Vagina (tissue), 2 donors: ENCODE results near the gene CARD10. TPM values are rescaled to one million over a fixed set of nuclear protein-coding genes. Genes with fewer than 3 reads are reported as not detected.

Experiments used
- DNase-seq, 2 donors: peaks; one replicate each; pipeline ENCODE4 v3.0.0-alpha.2; 2017; ENCODE audit errors: extremely low spot score in 2 of 2
- H3K27ac ChIP-seq: fragments of 200-600 bp; sonication (generic); one replicate; pipeline ENCODE4 v1.5.1; 2019
- H3K27me3 ChIP-seq: fragments of 200-600 bp; sonication (generic); one replicate; pipeline ENCODE4 v1.5.1; 2019
- H3K36me3 ChIP-seq, 2 donors: fragments of 200-600 bp; sonication (generic); one replicate each; pipeline ENCODE4 v1.5.1; 2017 to 2019
- H3K4me1 ChIP-seq: fragments of 200-600 bp; sonication (generic); one replicate; pipeline ENCODE4 v1.5.1; 2019
- H3K4me3 ChIP-seq, 2 donors: fragments of 200-600 bp; sonication (generic); 1 replicate in 1 of 2; 2 replicates in 1 of 2; pipeline ENCODE4 v1.5.1; 2016 to 2019
- H3K9me3 ChIP-seq: fragments of 200-600 bp; sonication (generic); one replicate; pipeline ENCODE4 v1.5.1; 2019
- POLR2A ChIP-seq, 2 donors: fragments of 450-650 bp; IDR thresholded peaks; one replicate each; pipeline ENCODE4 v1.6.1; 2017; ENCODE audit warnings: antibody characterized with exemption in 2 of 2, mild to moderate bottlenecking in 2 of 2, moderate library complexity in 2 of 2
- POLR2AphosphoS5 ChIP-seq, 2 donors: sonication (generic); formaldehyde crosslinking; IDR thresholded peaks; one replicate each; pipeline ENCODE4 v1.9.0; 2017; ENCODE audit warnings: antibody characterized with exemption in 2 of 2, mild to moderate bottlenecking in 2 of 2, low read depth in 1 of 2; ENCODE audit not compliant: insufficient read depth in 1 of 2
- intact Hi-C: fragments of 100-400 bp; cut with DNase I; formaldehyde crosslinking; loops from one replicate; pipeline ENCODE4 v1.15.1; 2023
- total RNA-seq: library from RNA; depleted of rRNA; stranded (reverse); fragments of >200 nt; gene quantifications from one replicate; pipeline ENCODE4 v1.2.3, GENCODE V29; 2016
- TF ChIP-seq, protein P1 (sequence below), 3 experiments: fragments of 450-650 bp in 2 of 3; fragments of 200-600 bp in 1 of 3; sonication (generic) in 1 of 3; IDR thresholded peaks; one replicate each; pipeline ENCODE4 v1.5.1; 2017 to 2019; ENCODE audit warnings: antibody characterized with exemption in 3 of 3, mild to moderate bottlenecking in 2 of 3, moderate library complexity in 2 of 3

Gene CARD10
- total RNA-seq, 1 donor from 2014 or later: 11.0 TPM

DNA sequence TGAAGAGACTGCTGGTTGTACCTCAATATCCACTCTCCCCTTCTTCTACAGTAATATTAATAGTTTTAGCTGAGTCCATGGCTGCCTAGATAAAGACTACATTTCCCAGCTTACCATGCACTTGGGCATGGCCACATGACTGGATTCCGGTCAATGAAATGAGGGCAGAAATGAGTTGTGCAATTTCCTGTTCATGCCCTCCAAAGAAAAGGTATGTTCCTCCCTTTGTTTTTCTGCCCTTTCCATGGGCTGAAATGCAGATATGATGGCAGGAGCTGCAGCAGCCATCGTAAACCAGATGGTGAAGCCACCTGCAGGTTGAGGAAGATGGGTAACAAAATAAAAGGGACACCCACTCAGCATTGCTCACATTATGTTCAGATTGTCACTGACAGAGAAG is 76.7 kb downstream of the CARD10 start:
- Histone ChIP-seq H3K36me3 (no peaks in the 10 kb centered on the region), H3K27me3 (no peaks in the 10 kb centered on the region), H3K4me3 (no peak overlapping the region), H3K9me3 (no peaks in the 10 kb centered on the region), H3K4me1 (no peaks in the 10 kb centered on the region), H3K27ac (no peak overlapping the region)
- intact Hi-C loops: no loop called here
- no peak for DNase-seq
- TF ChIP-seq POLR2AphosphoS5 (IDR thresholded peaks at IDR 0.05; ENCODE audit: insufficient read depth in 1 of 2, low read depth in 1 of 2) (no peak), POLR2A (IDR thresholded peaks at IDR 0.05) (no peak)
- TF ChIP-seq, protein P1, sequence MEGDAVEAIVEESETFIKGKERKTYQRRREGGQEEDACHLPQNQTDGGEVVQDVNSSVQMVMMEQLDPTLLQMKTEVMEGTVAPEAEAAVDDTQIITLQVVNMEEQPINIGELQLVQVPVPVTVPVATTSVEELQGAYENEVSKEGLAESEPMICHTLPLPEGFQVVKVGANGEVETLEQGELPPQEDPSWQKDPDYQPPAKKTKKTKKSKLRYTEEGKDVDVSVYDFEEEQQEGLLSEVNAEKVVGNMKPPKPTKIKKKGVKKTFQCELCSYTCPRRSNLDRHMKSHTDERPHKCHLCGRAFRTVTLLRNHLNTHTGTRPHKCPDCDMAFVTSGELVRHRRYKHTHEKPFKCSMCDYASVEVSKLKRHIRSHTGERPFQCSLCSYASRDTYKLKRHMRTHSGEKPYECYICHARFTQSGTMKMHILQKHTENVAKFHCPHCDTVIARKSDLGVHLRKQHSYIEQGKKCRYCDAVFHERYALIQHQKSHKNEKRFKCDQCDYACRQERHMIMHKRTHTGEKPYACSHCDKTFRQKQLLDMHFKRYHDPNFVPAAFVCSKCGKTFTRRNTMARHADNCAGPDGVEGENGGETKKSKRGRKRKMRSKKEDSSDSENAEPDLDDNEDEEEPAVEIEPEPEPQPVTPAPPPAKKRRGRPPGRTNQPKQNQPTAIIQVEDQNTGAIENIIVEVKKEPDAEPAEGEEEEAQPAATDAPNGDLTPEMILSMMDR (IDR thresholded peaks at IDR 0.05): no peak

DNA sequence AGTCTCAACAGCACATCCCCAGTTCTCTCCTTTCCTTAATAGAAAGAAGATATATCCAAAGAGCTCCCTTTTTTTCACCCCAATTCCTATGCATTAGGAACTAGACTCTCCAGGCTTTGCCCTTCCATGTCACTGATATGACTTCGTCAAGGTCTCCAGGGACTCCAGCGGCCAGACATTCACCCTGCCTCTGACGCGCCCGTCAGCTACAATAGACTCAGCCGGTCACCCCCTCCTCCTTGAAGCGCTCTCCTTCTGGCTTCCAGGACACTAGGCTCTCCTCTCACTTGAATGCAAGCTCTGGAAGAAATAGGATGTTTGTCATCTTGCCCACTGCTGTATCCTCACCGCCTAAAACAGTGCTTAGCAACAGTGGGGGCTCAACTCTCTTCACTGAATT is 77.1 kb downstream of the CARD10 start:
- Histone ChIP-seq H3K27me3 (no peaks in the 10 kb centered on the region), H3K4me1 (no peaks in the 10 kb centered on the region), H3K9me3 (no peaks in the 10 kb centered on the region), H3K36me3 (no peaks in the 10 kb centered on the region), H3K27ac (no peak overlapping the region), H3K4me3 (no peak overlapping the region)
- intact Hi-C loops: no loop called here
- no peak for DNase-seq
- TF ChIP-seq, protein P1 (IDR thresholded peaks at IDR 0.05): no peak
- TF ChIP-seq POLR2A (IDR thresholded peaks at IDR 0.05): no peak
- TF ChIP-seq POLR2AphosphoS5 (IDR thresholded peaks at IDR 0.05; ENCODE audit: insufficient read depth in 1 of 2, low read depth in 1 of 2): no peak

DNA sequence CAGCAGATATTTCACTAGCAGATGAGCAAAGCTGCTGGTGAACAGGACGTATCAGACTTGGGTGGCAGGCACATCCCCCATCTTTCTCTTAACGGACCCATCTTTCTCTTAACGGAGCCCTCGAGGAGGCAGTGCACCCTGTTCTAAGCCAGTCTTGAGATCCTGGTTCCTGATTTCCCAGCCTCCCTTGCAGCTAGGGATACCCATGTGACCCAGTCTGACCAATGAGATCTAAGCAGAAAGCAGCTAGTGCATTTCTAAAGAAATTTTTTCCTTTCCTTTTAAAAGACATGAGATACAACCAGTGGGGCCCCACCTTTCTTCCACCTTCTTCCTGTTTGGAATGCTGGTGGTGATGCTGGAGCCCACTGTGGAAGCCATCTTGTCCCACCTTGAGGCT is 78.3 kb downstream of the CARD10 start:
- Histone ChIP-seq H3K27ac (no peak overlapping the region), H3K27me3 (no peaks in the 10 kb centered on the region), H3K36me3 (no peaks in the 10 kb centered on the region), H3K4me1 (no peaks in the 10 kb centered on the region), H3K4me3 (no peak overlapping the region), H3K9me3 (no peaks in the 10 kb centered on the region)
- TF ChIP-seq, protein P1 (IDR thresholded peaks at IDR 0.05): no peak
- TF ChIP-seq POLR2A (IDR thresholded peaks at IDR 0.05) (no peak), POLR2AphosphoS5 (IDR thresholded peaks at IDR 0.05; ENCODE audit: insufficient read depth in 1 of 2, low read depth in 1 of 2) (no peak)
- intact Hi-C loops: no loop called here
- DNase-seq: no peak

Other genes with a start within 250 kb of the CARD10 start
- 16.2 TPM for gene CYTH4, start 236.9 kb downstream of the CARD10 start, total RNA-seq
- gene ELFN2, start 91.9 kb downstream of the CARD10 start, total RNA-seq: not detected
- gene MFNG, start 33.0 kb downstream of the CARD10 start, total RNA-seq: 15.2 TPM
- gene CDC42EP1, start 41.1 kb upstream of the CARD10 start, total RNA-seq: 46.2 TPM
- not detected for gene LGALS2, start 60.7 kb upstream of the CARD10 start, total RNA-seq
- 45.7 TPM for gene GGA1, start 89.4 kb upstream of the CARD10 start, total RNA-seq
- gene SH3BP1, start 120.3 kb upstream of the CARD10 start, total RNA-seq: 34.1 TPM
- 6.4 TPM for gene PDXP, start 139.3 kb upstream of the CARD10 start, total RNA-seq
- 1,638 TPM for gene LGALS1, start 156.2 kb upstream of the CARD10 start, total RNA-seq
- gene NOL12, start 166.9 kb upstream of the CARD10 start, total RNA-seq: 28.2 TPM
- 108 TPM for gene TRIOBP, start 177.6 kb upstream of the CARD10 start, total RNA-seq